Peyer's patch (tissue), 4 donors: ENCODE data around the gene CPA5. TPM values are rescaled to one million over a fixed set of nuclear protein-coding genes. Genes with fewer than 3 reads are reported as not detected.
A peak's percentile ranks its signal among the peaks of the same experiment; 100 is the strongest.

Experiments
- DNase-seq, 3 donors: peaks; one replicate each; pipeline ENCODE4 v3.0.0-alpha.2; 2017 to 2019
- H3K27ac ChIP-seq, 4 donors: fragments of 200-600 bp; sonication (generic); one replicate each; pipeline ENCODE4 v1.5.1; 2016 to 2019
- H3K27me3 ChIP-seq, 2 donors: fragments of 200-600 bp; sonication (generic); one replicate each; pipeline ENCODE4 v1.5.1; 2019
- H3K36me3 ChIP-seq, 3 donors: fragments of 200-600 bp; sonication (generic); one replicate each; pipeline ENCODE4 v1.5.1; 2016 to 2019
- H3K4me1 ChIP-seq, 4 donors: fragments of 200-600 bp; sonication (generic); one replicate each; pipeline ENCODE4 v1.5.1; 2016 to 2019
- H3K4me3 ChIP-seq, 4 donors: fragments of 200-600 bp; sonication (generic); 1 replicate in 3 of 4; 2 replicates in 1 of 4; pipeline ENCODE4 v1.5.1; 2016 to 2019; ENCODE audit warnings: mild to moderate bottlenecking in 1 of 4
- H3K9me3 ChIP-seq, 4 donors: fragments of 200-600 bp; sonication (generic); one replicate each; pipeline ENCODE4 v1.5.1; 2016 to 2019; ENCODE audit warnings: mild to moderate bottlenecking in 1 of 4
- POLR2A ChIP-seq, 2 donors: fragments of 450-650 bp; IDR thresholded peaks; one replicate each; pipeline ENCODE4 v1.5.1; 2017; ENCODE audit warnings: antibody characterized with exemption in 2 of 2, mild to moderate bottlenecking in 2 of 2, moderate library complexity in 2 of 2
- total RNA-seq, 4 donors: library from RNA; depleted of rRNA; stranded (reverse); fragments of >200 nt; gene quantifications; one replicate each; pipeline ENCODE4 v1.1.0, GENCODE V29; 2016
- TF ChIP-seq, protein P1 (sequence below), 6 experiments: fragments of 450-650 bp in 4 of 6; fragments of 200-600 bp in 2 of 6; sonication (generic) in 1 of 6; IDR thresholded peaks; one replicate each; pipeline ENCODE4 v1.5.1; 2017 to 2019; ENCODE audit warnings: antibody characterized with exemption in 6 of 6, mild to moderate bottlenecking in 3 of 6, moderate library complexity in 1 of 6

Gene CPA5
- total RNA-seq, 4 donors from 2014 or later = not detected

DNA sequence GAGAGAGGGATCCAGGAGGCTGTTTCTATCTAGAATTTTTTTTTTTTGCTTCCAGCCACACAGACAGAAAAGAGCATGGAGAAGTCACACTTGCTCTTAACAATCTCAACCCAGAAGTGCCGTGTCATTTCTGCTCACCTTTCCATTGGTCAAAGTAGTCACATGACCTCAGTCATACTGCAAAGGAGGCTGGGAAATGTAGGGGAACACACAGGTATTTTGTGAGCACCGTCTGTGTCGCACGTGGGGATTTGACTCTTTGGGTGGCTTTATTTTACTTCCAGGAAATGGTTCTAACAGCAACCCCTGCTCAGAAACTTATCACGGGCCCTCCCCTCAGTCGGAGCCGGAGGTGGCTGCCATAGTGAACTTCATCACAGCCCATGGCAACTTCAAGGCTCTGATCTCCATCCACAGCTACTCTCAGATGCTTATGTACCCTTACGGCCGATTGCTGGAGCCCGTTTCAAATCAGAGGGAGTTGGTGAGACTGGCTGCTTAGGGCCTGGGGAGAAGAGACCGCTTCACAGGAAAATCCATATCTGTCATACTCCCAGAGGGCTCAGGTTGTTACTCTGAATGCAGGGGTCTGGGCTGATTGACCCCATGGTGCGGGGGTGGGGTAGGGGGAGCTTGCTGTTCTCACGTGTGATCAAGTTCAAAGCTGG is 22.6 kb downstream of the CPA5 start:
- H3K36me3 ChIP-seq = no peaks in the 10 kb centered on the region
- H3K27me3 ChIP-seq = no peaks in the 10 kb centered on the region
- no peak overlapping the region for H3K27ac ChIP-seq
- peak in 1 of 3 donors; percentile 46 for DNase-seq
- H3K4me3 ChIP-seq = no peak overlapping the region
- H3K9me3 ChIP-seq = no peaks in the 10 kb centered on the region
- peaks cover 0 to 8% (median 0%) of the 10 kb centered on the region in 4 donors for H3K4me1 ChIP-seq
- TF ChIP-seq, protein P1, sequence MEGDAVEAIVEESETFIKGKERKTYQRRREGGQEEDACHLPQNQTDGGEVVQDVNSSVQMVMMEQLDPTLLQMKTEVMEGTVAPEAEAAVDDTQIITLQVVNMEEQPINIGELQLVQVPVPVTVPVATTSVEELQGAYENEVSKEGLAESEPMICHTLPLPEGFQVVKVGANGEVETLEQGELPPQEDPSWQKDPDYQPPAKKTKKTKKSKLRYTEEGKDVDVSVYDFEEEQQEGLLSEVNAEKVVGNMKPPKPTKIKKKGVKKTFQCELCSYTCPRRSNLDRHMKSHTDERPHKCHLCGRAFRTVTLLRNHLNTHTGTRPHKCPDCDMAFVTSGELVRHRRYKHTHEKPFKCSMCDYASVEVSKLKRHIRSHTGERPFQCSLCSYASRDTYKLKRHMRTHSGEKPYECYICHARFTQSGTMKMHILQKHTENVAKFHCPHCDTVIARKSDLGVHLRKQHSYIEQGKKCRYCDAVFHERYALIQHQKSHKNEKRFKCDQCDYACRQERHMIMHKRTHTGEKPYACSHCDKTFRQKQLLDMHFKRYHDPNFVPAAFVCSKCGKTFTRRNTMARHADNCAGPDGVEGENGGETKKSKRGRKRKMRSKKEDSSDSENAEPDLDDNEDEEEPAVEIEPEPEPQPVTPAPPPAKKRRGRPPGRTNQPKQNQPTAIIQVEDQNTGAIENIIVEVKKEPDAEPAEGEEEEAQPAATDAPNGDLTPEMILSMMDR (IDR thresholded peaks at IDR 0.05) = no peak
- TF ChIP-seq POLR2A (IDR thresholded peaks at IDR 0.05) = no peak

DNA sequence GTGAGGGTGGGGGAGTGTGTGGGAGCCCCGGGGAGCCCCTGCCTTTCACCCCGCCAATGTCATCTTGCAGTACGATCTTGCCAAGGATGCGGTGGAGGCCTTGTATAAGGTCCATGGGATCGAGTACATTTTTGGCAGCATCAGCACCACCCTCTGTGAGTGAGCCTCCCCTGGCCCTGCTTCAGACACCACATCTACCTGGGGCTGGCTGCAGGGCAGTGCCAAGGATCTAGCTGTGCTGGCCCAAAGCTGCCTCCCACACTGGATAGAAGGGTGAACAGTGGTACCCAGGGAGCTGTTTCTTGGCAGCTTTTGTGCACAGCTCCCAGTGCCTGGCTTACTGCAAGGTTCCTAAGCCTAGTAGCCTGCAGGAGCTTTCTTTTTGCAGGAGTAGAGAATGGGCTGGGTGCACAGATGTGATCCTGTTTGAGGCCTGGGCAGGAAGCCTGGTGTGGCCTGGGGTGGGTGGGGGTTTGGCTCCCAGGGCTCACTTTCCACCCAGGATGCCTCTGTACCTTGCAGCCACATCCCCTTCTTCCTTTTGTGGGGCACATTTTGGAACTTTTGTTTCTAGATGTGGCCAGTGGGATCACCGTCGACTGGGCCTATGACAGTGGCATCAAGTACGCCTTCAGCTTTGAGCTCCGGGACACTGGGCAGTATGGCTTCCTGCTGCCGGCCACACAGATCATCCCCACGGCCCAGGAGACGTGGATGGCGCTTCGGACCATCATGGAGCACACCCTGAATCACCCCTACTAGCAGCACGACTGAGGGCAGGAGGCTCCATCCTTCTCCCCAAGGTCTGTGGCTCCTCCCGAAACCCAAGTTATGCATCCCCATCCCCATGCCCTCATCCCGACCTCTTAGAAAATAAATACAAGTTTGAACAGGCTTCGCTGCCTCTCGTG is 23.5 kb downstream of the CPA5 start:
- Histone ChIP-seq H3K4me1 (peaks cover 0 to 15% (median 0%) of the 10 kb centered on the region in 4 donors), H3K27ac (peak overlapping the region in 2 of 4 donors; percentile 13 to 35), H3K4me3 (no peak overlapping the region), H3K27me3 (no peaks in the 10 kb centered on the region), H3K36me3 (no peaks in the 10 kb centered on the region), H3K9me3 (no peaks in the 10 kb centered on the region)
- TF ChIP-seq, protein P1 (IDR thresholded peaks at IDR 0.05) = no peak
- no peak for TF ChIP-seq POLR2A (IDR thresholded peaks at IDR 0.05)
- no peak for DNase-seq

DNA sequence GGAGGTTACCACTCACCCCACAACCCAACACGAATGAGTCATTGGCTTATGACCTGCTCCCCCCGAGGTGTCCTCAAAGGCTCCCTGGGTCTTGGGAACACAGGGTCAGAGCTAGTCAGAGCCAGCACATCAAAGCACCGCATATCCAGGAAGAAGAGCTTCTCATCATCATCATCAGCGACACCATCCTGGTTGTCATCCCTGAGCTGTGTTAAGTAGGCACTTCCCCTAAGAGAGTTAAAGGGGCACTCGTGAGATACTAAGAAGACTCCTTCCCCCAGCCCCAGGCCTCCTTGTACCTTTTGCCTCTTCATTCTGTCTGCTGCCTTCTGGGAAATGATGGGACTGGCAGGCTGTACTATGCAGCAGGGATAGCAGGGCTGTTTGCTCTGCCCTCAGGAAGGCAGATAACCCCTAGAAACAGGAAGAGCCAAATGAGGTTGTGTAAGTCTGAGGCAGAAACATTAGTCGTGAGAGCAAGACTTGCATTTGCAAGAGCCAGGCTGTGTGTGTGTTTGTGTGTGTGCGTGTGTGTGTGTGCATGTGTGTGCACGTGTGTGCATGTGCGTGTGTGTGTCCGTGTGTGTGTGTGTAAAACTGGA is 24.6 kb downstream of the CPA5 start:
- H3K9me3 ChIP-seq = no peaks in the 10 kb centered on the region
- no peak for DNase-seq
- H3K27me3 ChIP-seq = no peaks in the 10 kb centered on the region
- H3K36me3 ChIP-seq = no peaks in the 10 kb centered on the region
- H3K4me1 ChIP-seq = peaks cover 0 to 22% (median 0%) of the 10 kb centered on the region in 4 donors
- peak overlapping the region in 2 of 4 donors; percentile 15 to 35 for H3K27ac ChIP-seq
- TF ChIP-seq POLR2A (IDR thresholded peaks at IDR 0.05) = no peak
- TF ChIP-seq, protein P1 (IDR thresholded peaks at IDR 0.05) = no peak
- no peak overlapping the region for H3K4me3 ChIP-seq

DNA sequence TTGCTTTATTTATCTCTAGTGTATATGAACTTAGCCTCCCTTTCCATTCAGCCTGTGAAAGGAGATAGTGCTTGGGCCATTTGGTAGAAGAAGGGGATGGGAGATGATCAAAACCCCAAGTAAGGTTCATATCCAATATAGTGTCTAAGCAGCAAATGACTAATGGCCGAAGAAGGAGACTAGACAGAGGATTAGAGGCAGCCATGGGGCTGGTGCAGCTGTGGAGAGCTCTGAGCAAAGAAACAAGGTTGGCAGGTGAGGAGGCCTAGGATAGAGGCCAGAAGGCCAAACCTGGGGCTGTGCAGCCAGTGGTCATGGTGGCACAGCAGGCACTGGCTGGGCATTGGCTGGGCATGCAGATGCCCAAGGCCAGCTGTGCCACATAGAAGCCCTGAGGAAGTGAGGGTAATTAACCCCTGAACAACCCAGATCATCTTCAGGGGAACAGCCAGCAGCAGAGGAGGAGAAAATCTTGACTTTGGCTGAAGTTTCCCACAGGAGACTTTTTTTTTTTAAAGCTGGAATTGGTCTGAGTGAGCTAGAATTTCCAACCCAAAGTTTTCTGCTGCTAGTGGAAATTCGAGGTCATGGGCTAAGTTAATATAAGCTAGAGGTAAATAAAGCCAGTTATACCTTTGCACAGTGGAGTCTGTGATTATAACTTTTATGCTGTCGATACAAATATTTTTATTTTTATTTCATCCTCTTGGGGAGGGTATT is 25.4 kb downstream of the CPA5 start:
- peak overlapping the region in 1 of 4 donors; percentile 15 for H3K27ac ChIP-seq
- peaks cover 0 to 21% (median 0%) of the 10 kb centered on the region in 4 donors for H3K4me1 ChIP-seq
- no peak for TF ChIP-seq POLR2A (IDR thresholded peaks at IDR 0.05)
- TF ChIP-seq, protein P1 (IDR thresholded peaks at IDR 0.05) = no peak
- DNase-seq = no peak
- H3K36me3 ChIP-seq = no peaks in the 10 kb centered on the region
- H3K9me3 ChIP-seq = no peaks in the 10 kb centered on the region
- no peaks in the 10 kb centered on the region for H3K27me3 ChIP-seq
- no peak overlapping the region for H3K4me3 ChIP-seq

DNA sequence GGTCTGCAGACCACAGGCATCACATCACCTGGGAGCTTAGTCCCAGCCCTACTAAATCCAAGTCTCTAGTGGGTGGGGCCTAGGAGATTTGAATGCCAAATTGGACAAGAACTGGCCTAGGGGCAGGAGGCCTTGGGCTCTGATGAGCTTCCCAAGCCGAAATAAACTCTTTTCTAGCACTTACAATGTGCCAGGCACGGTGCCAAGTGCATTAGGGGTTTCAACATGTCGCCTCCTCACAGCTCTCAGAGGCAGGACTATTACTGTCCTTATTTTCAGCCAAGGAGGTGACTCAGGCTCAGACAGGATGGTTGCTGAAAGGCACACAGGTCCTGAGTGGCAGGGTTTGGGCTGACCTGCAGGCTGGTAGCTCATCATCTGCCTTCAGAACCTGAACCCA is 26.4 kb downstream of the CPA5 start:
- Histone ChIP-seq H3K4me3 (no peak overlapping the region), H3K27me3 (no peaks in the 10 kb centered on the region), H3K27ac (peak overlapping the region in 2 of 4 donors; percentile 25 to 88), H3K4me1 (peaks cover 0 to 13% (median 0%) of the 10 kb centered on the region in 4 donors), H3K9me3 (peaks cover 0 to 6% (median 0%) of the 10 kb centered on the region in 4 donors), H3K36me3 (no peaks in the 10 kb centered on the region)
- TF ChIP-seq, protein P1 (IDR thresholded peaks at IDR 0.05) = no peak
- TF ChIP-seq POLR2A (IDR thresholded peaks at IDR 0.05) = no peak
- DNase-seq = no peak
